GM21786 (cell line): ENCODE data around the gene ACTR6.
"Not testable (repeated sequence)": the region's sequence is repeated elsewhere in the genome, so short reads cannot be mapped to it uniquely, and the experiment has no call there.

ENCODE experiments used
- ATAC-seq: cut with Tn5 transposase; IDR thresholded peaks from one replicate; pipeline ENCODE4 v1.9.1; 2021; ENCODE audit not compliant: unreplicated experiment

ACTR6 gene

GRCh38 chr12:100219328-100220109 is 18.9 kb downstream of the ACTR6 start:
- no peak for ATAC-seq

DNA sequence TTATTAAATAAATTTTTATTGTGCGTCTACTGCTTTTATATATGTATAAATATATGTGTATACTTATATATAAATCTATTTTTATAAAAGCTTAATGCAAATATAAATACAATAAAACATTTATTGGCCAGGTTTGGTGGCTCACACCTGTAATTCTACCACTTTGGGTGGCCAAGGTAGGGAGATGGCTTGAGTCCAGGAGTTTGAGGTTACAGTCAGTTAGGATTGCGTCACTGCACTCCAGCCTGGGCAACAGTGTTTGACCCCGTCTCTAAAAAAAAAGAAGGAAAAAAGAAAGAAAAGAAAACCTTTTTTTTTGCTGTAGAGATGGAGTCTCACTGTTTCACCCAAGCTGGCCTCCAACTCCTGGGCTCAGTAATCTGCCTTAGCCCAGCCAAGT is 20.9 kb downstream of the ACTR6 start:
- no peak for ATAC-seq

GRCh38 chr12:100222173-100222572 is 21.6 kb downstream of the ACTR6 start:
- not testable (repeated sequence) for ATAC-seq

GRCh38 chr12:100225491-100225890 is 24.9 kb downstream of the ACTR6 start:
- ATAC-seq, result no peak

GRCh38 chr12:100229036-100229635 is 28.5 kb downstream of the ACTR6 start:
- no peak for ATAC-seq

DNA sequence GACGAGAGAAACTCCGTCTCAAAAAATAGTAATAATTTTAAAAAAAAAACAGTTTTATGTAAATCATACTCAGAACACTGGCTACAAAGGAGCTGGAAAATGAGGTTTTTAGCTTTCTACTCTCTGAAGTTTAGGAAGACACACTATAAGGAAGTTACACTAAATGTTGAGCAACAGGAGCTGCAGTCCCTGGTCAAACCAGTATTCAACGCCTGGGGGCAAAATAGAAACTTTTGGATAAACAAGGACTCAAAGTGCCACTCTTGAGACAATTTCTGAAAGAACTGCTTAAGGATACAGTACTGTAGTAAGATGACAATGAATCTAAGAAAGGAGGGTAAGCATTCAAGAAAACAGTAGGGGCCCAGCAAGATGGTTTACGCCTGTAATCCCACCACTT is 29.3 kb downstream of the ACTR6 start:
- no peak for ATAC-seq

DNA sequence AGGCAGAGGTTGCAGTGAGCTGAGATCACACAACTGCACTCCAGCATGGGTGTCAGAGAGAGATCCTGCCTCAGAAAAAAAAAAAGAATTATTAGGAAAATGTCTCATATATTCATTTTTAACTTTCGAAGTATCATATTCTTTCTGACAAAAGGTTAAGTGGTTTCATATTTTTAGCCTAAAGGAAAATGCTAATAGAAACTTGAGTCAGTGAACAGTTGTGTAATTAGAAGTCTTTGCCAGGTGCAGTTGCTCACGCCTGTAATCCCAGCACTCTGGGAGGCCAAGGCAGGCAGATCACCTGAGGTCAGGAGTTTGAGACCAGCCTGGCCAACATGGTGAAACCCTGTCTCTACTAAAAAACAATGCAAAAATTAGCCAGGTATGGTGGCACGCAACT is 31.3 kb downstream of the ACTR6 start:
- ATAC-seq, result not testable (repeated sequence)

DNA sequence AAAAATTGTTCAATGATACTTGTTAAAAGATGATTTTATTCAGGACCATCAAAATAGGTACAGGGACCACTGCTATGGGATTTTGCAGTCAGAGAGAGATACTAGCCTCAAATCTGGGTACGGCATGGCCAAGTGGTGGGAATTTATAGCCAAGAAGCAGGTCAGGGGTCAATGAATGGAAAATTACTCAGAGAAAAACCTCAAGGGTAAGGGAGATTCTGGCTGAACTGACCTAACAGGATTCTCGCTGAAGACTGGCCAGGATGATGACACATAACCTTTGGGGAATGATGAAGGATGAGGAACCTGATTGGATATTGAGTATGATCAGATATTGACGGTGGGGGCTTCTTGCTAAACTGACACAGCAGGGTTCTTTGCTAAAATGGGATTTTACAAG is 33.6 kb downstream of the ACTR6 start:
- no peak for ATAC-seq

- no peak for ATAC-seq
These were observed 34.1 kb downstream of the ACTR6 start for GRCh38 chr12:100234591-100235304.

DNA sequence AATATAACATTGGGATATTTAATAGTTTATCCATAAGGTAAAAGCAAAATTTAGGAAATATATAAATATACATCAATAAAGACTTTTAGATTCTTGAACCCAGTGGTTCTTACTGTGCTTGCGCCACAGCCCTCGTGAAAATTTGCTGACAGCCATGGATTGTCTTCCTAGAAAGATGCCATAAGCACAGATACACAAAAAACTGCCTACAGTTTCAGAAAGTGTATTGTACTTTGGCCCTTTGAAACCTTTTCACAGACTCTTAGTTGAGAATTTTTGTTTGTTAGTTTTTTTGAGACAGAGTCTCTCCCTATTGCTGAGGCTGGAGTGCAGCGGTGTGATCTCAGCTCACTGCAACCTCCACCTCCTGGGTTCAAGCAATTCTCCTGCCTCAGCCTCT is 38.2 kb downstream of the ACTR6 start:
- ATAC-seq, result no peak

DNA sequence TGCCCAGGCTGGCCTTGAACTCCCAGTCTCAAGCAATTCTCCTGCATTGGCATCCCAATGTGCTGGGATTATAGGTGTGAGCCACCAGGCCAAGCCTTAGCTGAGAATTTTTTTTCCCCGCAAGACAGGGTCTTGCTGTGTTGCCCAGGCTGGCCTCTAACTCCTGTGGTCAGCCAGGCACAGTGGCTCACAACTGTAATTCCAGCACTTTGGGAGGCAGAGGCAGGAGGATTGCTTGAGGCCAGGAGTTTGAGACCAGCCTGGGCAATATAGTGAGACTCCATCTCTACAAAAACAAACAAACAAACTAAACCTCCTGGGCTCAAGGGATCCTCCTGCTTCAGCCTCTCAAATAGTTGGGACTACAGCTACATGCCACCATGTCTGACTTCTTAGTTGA is 39.0 kb downstream of the ACTR6 start:
- no peak for ATAC-seq

DNA sequence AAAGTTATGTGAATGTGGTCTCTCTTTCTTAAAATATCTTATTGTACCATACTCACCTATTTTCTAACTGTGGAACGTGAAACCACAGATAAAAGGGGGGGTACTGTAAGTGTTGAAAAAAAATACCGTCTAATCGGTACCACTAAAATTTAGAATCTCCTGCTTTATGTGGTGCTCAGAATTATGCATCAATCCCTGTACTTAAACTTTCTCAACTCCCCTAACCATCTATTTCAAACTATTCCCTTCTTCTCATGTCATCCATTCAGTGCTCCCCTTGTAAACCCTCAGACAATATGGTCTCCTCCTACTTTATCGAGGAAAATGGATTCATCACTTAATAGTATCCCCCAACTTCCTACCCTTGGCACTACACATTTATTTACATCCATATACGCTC is 42.5 kb downstream of the ACTR6 start:
- ATAC-seq, result no peak

DNA sequence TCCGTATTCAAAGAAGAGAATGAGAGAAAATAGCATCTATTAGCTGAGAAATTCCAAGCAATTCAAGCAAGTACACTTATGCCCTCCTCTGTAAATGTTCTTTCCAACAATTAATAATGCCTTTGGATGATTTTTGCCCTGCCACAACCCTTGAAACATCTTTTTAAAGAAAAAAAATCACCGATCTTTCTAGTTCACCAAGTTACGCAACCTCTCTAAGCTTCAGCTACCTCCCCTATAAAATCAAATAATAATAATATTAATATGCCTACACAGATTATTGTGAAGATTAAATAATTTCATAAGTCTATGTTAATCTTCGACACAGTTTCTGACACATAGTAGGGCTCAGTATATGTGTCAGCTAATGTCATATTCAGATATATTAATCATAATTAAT is 47.1 kb downstream of the ACTR6 start:
- no peak for ATAC-seq

- ATAC-seq, result no peak
These were observed 48.3 kb downstream of the ACTR6 start for GRCh38 chr12:100248886-100249285.

GRCh38 chr12:100249941-100250340 is 49.3 kb downstream of the ACTR6 start:
- ATAC-seq, result no peak

GRCh38 chr12:100251917-100252316 is 51.3 kb downstream of the ACTR6 start:
- no peak for ATAC-seq

GRCh38 chr12:100253437-100253836 is 52.8 kb downstream of the ACTR6 start:
- ATAC-seq, result no peak

GRCh38 chr12:100254876-100255275 is 54.3 kb downstream of the ACTR6 start:
- no peak for ATAC-seq

DNA sequence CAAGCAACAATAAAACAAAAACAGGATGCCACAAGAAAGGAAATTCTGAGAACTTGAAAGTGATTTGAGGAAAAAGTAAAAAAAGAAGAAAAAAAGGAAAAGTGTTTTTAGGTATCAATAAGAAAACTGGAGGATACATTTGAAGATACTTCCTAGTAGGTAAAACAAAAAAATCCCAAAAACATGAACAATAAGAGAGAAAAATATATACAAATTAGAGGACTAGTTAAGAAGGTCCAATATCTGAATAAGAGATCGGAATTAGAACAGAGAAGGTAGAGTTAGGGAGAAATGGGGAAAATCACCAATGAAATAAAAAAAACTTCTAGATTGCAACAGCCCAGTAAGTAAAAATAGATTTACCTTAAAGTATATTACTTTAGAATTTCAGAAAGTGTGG is 57.5 kb downstream of the ACTR6 start:
- no peak for ATAC-seq

GRCh38 chr12:100263131-100263530 is 62.5 kb downstream of the ACTR6 start:
- ATAC-seq, result no peak

DNA sequence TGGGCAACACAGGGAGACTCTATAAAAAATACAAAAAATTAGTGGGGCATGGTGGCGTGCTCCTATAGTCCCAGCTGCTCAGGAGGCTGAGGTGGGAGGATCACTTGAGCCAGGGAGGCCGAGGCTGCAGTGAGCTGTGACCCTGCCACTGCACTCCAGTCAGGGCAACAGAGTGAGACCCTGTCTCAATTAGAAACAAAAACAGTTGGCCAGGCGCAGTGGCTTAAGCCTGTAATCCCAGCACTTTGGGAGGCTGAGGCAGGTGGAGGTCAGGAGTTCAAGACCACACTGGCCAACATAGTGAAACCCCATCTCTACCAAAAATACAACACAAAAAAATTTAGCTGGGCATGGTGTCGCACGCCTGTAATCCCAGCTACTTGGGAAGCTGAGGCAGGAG is 64.5 kb downstream of the ACTR6 start:
- not testable (repeated sequence) for ATAC-seq
